Fibroblast of mammary gland (primary cell): ENCODE data around the gene CDK19.
"Not testable (repeated sequence)": the region's sequence is repeated elsewhere in the genome, so short reads cannot be mapped to it uniquely, and the experiment has no call there.

Experiments used
- DNase-seq: peaks from one replicate; pipeline ENCODE4 v3.0.0-alpha.2; 2010; ENCODE audit warnings: low read depth
- H3K4me3 ChIP-seq: 2 replicates; pipeline ENCODE4 v1.5.1; 2011; ENCODE audit warnings: low read depth, mild to moderate bottlenecking, low read length, moderate library complexity; ENCODE audit not compliant: control insufficient read depth
- CTCF ChIP-seq: conservative IDR thresholded peaks from 2 replicates; pipeline ENCODE4 v1.5.1; 2011; ENCODE audit warnings: low read depth, low read length, inconsistent platforms; ENCODE audit not compliant: control insufficient read depth, insufficient read depth

Gene CDK19

GRCh38 chr6:110581679-110582078, 233.6 kb downstream of the CDK19 start:
- DNase-seq, result peak; percentile 20
- no peak for TF ChIP-seq CTCF
- no peak overlapping the region for H3K4me3 ChIP-seq

GRCh38 chr6:110577596-110578167, 237.6 kb downstream of the CDK19 start:
- not testable (repeated sequence) for H3K4me3 ChIP-seq, DNase-seq

- TF ChIP-seq CTCF, result no peak
- no peak for DNase-seq
- H3K4me3 ChIP-seq, result no peak overlapping the region
These were observed 239.3 kb downstream of the CDK19 start for GRCh38 chr6:110575925-110576463.

- no peak for DNase-seq
- TF ChIP-seq CTCF, result no peak
These were observed 240.5 kb downstream of the CDK19 start for GRCh38 chr6:110574817-110575216.

GRCh38 chr6:110573537-110573936, 241.7 kb downstream of the CDK19 start:
- no peak for TF ChIP-seq CTCF
- DNase-seq, result no peak
- no peak overlapping the region for H3K4me3 ChIP-seq

More at GRCh38 chr6:110574817-110575216, 240.5 kb downstream of the CDK19 start:
- H3K4me3 ChIP-seq, result no peak overlapping the region

- DNase-seq, result peak; percentile 13
- no peak for TF ChIP-seq CTCF
These were observed 242.1 kb downstream of the CDK19 start for GRCh38 chr6:110573136-110573535.

GRCh38 chr6:110567957-110568696, 247.1 kb downstream of the CDK19 start:
- no peak overlapping the region for H3K4me3 ChIP-seq
- no peak for TF ChIP-seq CTCF
- DNase-seq, result no peak

More at GRCh38 chr6:110573136-110573535, 242.1 kb downstream of the CDK19 start:
- H3K4me3 ChIP-seq, result no peak overlapping the region
